H1 (cell line): ENCODE results near the gene STARD13. TPM values are rescaled to one million over a fixed set of nuclear protein-coding genes. Genes with fewer than 3 reads are reported as not detected.

Source experiments
- CBX8 ChIP-seq: fragments of 300-800, 300-1000 bp; sonication (generic); IDR thresholded peaks from 2 replicates; pipeline ENCODE4 v1.7.1; 2016; ENCODE audit warnings: low read depth, low read length, borderline replicate concordance
- CHD2 ChIP-seq: IDR thresholded peaks from 2 replicates; pipeline ENCODE4 v1.6.1; 2012; ENCODE audit warnings: low read length, improper control_type of control experiment
- CTBP2 ChIP-seq: IDR thresholded peaks from 2 replicates; pipeline ENCODE4 v1.7.0; 2011; ENCODE audit warnings: borderline replicate concordance, mild to moderate bottlenecking, moderate library complexity, mixed read lengths, low read length; ENCODE audit not compliant: insufficient read depth, insufficient read length
- SIN3A ChIP-seq, 2 experiments: IDR thresholded peaks in 1 of 2; conservative IDR thresholded peaks in 1 of 2; 2 replicates each; pipeline ENCODE4 v1.6.1; 2011 to 2012; ENCODE audit warnings: low read length in 2 of 2, improper control_type of control experiment in 1 of 2, low read depth in 1 of 2, mild to moderate bottlenecking in 1 of 2
- SIRT6 ChIP-seq: IDR thresholded peaks from one replicate; pipeline ENCODE4 v1.7.1; 2012; ENCODE audit warnings: low read length, inconsistent platforms
- TAF1 ChIP-seq: IDR thresholded peaks from 2 replicates; pipeline ENCODE4 v1.6.1; 2011; ENCODE audit warnings: mild to moderate bottlenecking, low read depth, low read length
- TAF7 ChIP-seq: optimal IDR thresholded peaks from 2 replicates; pipeline ENCODE3; 2011; ENCODE audit warnings: low read depth, mild to moderate bottlenecking, inconsistent platforms, low read length, moderate library complexity, borderline replicate concordance
- TCF12 ChIP-seq: IDR thresholded peaks from 2 replicates; pipeline ENCODE4 v1.6.1; 2011; ENCODE audit warnings: low read depth, mild to moderate bottlenecking, low read length
- polyA plus RNA-seq, 7 experiments: library from polyadenylated mRNA; depleted of rRNA in 3 of 7; stranded (reverse) in 5 of 7; unstranded in 2 of 7; fragments of >200 nt in 5 of 7; fragments of 200-250 nt in 2 of 7; gene quantifications; 1 replicate in 5 of 7; 2 replicates in 1 of 7; 4 replicates in 1 of 7; pipeline versions ENCODE4 v1.2.1 to v1.2.3, GENCODE V29; 2011 to 2013; ENCODE audit warnings: missing spikeins in 2 of 7, mixed read lengths in 2 of 7
- total RNA-seq: library from RNA; stranded (reverse); fragmentation: NEBNext Ultra II Directional; extraction: Animal tissue kit (Norgen Biotek cat#: 25700); gene quantifications from 2 replicates; pipeline ENCODE4 v1.2.1, GENCODE V29; 2021

The STARD13 gene
- total and polyA plus RNA-seq, 2 of the 8 experiments (the other 6 are each of a cell fraction or from before 2014, with no cell fraction given) = 0.82 to 2.9 TPM

DNA sequence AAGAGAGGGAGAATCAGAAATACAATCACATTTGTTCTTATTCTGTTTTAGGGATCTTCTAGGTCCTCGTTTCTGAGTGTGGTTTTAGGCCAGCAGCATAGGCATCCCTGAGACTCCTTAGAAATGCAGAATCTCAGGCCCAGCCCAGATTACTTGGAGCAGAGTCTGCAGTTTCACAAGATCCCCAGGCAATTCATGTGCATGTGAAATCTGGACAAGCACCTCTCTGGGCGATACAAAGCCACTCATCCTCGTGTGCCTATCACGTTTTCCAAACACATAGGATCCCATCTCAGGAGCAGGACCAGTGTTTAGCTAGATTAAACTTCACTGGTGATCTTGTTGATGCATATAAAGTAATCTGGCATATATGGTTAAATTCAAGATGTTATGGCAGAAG lies 182.1 kb downstream of the STARD13 start (continued):
- TF ChIP-seq CBX8 (no peak), TAF1 (no peak), TCF12 (no peak), SIRT6 (no peak), CTBP2 (no peak), SIN3A (conservative IDR thresholded peaks at IDR 0.05 in 1 of 2, IDR thresholded peaks at IDR 0.05 in 1 of 2; ENCODE audit: low read depth in 1 of 2, low read length in 2 of 2) (no peak), TAF7 (no peak), CHD2 (no peak)
